Karpas-422 (cell line): ENCODE data around the gene RPP38. TPM values are rescaled to one million over a fixed set of nuclear protein-coding genes. Genes with fewer than 3 reads are reported as not detected.

ENCODE experiments used
- DNase-seq: peaks from one replicate; pipeline ENCODE4 v3.0.0-alpha.2; 2015
- H2AFZ ChIP-seq: fragments of 200-600 bp; sonication (generic); 2 replicates; pipeline ENCODE4 v1.6.1; 2014; ENCODE audit warnings: antibody characterized with exemption, low read length, mixed read lengths
- H3K27ac ChIP-seq: fragments of 200-600 bp; sonication (generic); 2 replicates; pipeline ENCODE4 v1.5.1; 2014; ENCODE audit warnings: mild to moderate bottlenecking, low read length, moderate library complexity
- H3K27me3 ChIP-seq: fragments of 200-600 bp; sonication (generic); 2 replicates; pipeline ENCODE4 v1.6.1; 2014; ENCODE audit warnings: low read length, mixed read lengths
- H3K36me3 ChIP-seq: fragments of 200-600 bp; sonication (generic); 2 replicates; pipeline ENCODE4 v1.6.1; 2014; ENCODE audit warnings: low read length, mixed read lengths; ENCODE audit not compliant: insufficient read depth
- H3K4me1 ChIP-seq: fragments of 200-600 bp; sonication (generic); 2 replicates; pipeline ENCODE4 v1.6.1; 2014; ENCODE audit warnings: mild to moderate bottlenecking, low read length, mixed read lengths
- H3K4me2 ChIP-seq: fragments of 200-600 bp; sonication (generic); 2 replicates; pipeline ENCODE4 v1.6.1; 2014; ENCODE audit warnings: low read length, low read depth, mild to moderate bottlenecking; ENCODE audit not compliant: poor library complexity, severe bottlenecking
- H3K4me3 ChIP-seq: fragments of 200-600 bp; sonication (generic); 2 replicates; pipeline ENCODE4 v1.5.1; 2014; ENCODE audit warnings: mild to moderate bottlenecking, antibody characterized with exemption, low read length, mixed read lengths
- H3K79me2 ChIP-seq: fragments of 200-600 bp; sonication (generic); 2 replicates; pipeline ENCODE4 v1.6.1; 2014; ENCODE audit warnings: mild to moderate bottlenecking, low read length, mixed read lengths
- H3K9ac ChIP-seq: fragments of 200-600 bp; sonication (generic); 2 replicates; pipeline ENCODE4 v1.6.0; 2014; ENCODE audit warnings: low read length
- H3K9me2 ChIP-seq: fragments of 200-600 bp; sonication (generic), shearing (Covaris generic); replicated peaks from 2 replicates; pipeline ENCODE4 v1.6.0; 2014; ENCODE audit warnings: mild to moderate bottlenecking, low read length, moderate library complexity; ENCODE audit not compliant: insufficient read depth
- H3K9me3 ChIP-seq: fragments of 300-700, 200-600 bp; sonication (generic); 2 replicates; pipeline ENCODE4 v1.6.1; 2014; ENCODE audit warnings: low read length, mixed read lengths
- H4K20me1 ChIP-seq: fragments of 200-600 bp; sonication (generic); 2 replicates; pipeline ENCODE4 v1.6.1; 2014; ENCODE audit warnings: mild to moderate bottlenecking, antibody characterized with exemption, low read length, low read depth; ENCODE audit not compliant: insufficient read depth
- total RNA-seq: library from RNA; depleted of rRNA; stranded (reverse); fragments of >200 nt; shearing (Covaris generic); gene quantifications from 2 replicates; pipeline ENCODE4 v1.2.3, GENCODE V29; 2014; ENCODE audit warnings: low replicate concordance

RPP38 gene
- total RNA-seq, 1 experiment from 2014 or later, result 18.0 TPM

DNA sequence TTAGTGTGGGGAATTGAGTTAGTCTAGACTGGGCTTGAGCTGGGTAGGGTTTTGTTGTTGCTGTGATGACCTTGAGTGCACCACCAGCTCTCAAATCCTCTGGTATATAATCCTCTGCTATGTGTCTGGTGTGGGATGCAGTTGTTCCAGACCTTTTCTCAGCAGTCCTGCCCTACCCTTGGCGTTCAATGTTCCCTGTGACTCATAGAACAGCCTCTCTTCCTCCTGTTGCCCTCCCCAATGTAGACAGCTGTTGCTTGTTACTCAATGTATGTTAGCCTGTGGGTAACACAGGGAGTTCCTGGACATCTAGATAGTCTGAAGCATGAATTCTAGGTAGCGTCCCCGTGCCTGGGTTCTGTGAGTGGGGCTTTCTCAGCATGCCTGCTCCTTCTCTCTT, 28.4 kb upstream of the RPP38 start:
- no peak overlapping the region for H3K4me3 ChIP-seq
- H3K79me2 ChIP-seq, result no peaks in the 10 kb centered on the region
- H3K9ac ChIP-seq, result no peak overlapping the region
- no peak overlapping the region for H3K27ac ChIP-seq
- H3K4me2 ChIP-seq, result no peak overlapping the region
- no peak overlapping the region for H2AFZ ChIP-seq
- no peaks in the 10 kb centered on the region for H3K36me3 ChIP-seq
- no peaks in the 10 kb centered on the region; the same call in 1 of the 2 replicates for H3K27me3 ChIP-seq
- no peaks in the 10 kb centered on the region for H3K9me2 ChIP-seq
- H3K4me1 ChIP-seq, result no peaks in the 10 kb centered on the region
- H4K20me1 ChIP-seq, result no peaks in the 10 kb centered on the region
- H3K9me3 ChIP-seq, result no peaks in the 10 kb centered on the region
- DNase-seq, result no peak

DNA sequence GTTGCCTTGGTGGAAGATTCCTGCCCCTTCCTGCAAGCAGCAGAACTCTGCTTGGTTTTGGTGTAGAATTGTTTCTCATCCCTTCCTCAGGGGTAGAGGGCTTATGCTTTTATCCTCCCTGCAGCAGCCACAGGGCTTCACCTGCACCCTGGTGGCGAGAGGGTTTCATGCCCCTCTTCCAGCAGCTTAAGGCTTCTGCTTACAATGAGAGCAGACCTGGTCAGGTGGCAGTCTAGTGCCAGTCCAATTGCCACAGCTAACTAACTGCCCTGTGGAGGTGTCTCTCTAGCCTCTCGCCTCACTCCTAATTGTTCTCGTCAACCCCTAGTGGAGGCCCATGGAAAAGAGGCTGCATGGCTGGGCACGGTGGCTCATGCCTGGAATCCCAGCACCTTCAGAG, 27.9 kb upstream of the RPP38 start:
- Histone ChIP-seq H3K4me3 (no peak overlapping the region), H3K36me3 (no peaks in the 10 kb centered on the region), H3K27me3 (no peaks in the 10 kb centered on the region; the same call in 1 of the 2 replicates), H3K79me2 (no peaks in the 10 kb centered on the region), H3K4me2 (no peak overlapping the region), H3K27ac (no peak overlapping the region), H3K9me2 (no peaks in the 10 kb centered on the region), H3K4me1 (no peaks in the 10 kb centered on the region), H3K9me3 (no peaks in the 10 kb centered on the region), H4K20me1 (no peaks in the 10 kb centered on the region), H2AFZ (no peak overlapping the region), H3K9ac (no peak overlapping the region)
- DNase-seq, result peak; percentile 45

DNA sequence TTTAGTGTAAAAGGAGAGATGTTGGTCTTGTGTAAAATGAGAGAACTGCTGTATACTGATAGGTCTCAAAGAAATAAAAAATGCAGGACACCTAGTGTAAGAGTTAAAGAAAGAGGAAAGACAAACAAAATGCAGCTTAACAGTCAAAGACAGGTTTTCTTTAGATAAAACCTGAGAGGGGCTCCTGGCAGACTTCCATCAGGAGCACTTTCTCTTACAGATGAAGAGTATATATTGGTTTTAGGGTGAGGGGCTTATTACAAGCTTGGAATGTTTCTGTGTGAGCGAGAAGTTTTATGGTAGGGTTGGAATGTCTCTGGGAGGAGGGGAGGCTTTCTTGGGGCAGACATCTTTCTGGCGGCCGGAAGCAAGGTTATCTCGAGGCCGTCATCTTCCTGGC, 24.8 kb upstream of the RPP38 start:
- Histone ChIP-seq H3K9ac (no peak overlapping the region), H3K9me2 (no peaks in the 10 kb centered on the region), H2AFZ (no peak overlapping the region), H3K4me3 (no peak overlapping the region), H3K9me3 (no peaks in the 10 kb centered on the region), H3K4me2 (no peak overlapping the region), H3K27ac (no peak overlapping the region), H3K27me3 (no peaks in the 10 kb centered on the region; the same call in 1 of the 2 replicates), H3K36me3 (no peaks in the 10 kb centered on the region), H3K79me2 (no peaks in the 10 kb centered on the region), H4K20me1 (no peaks in the 10 kb centered on the region), H3K4me1 (no peaks in the 10 kb centered on the region)
- no peak for DNase-seq

DNA sequence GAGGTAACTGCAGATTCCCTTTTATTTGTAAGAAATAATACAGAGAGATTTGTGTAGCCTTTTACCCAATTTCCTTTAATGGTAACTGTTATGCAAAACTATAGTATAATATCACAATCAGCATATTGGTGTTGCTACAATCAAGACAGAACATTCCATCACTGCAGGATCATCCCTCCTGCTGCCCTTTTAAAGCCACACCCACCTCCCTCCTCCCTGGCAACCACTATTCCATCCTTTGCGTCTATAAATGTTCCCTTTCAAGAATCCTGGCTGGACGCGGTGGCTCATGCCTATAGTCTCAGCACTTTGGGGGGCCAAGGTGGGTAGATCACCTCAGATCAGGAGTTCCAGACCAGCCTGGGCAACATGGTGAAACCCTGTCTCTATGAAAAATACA, 21.7 kb upstream of the RPP38 start:
- no peak overlapping the region for H3K9ac ChIP-seq
- no peak overlapping the region for H3K27ac ChIP-seq
- H3K27me3 ChIP-seq, result no peaks in the 10 kb centered on the region
- H3K4me2 ChIP-seq, result no peak overlapping the region
- no peaks in the 10 kb centered on the region for H3K9me2 ChIP-seq
- H2AFZ ChIP-seq, result no peak overlapping the region
- no peaks in the 10 kb centered on the region for H4K20me1 ChIP-seq
- no peak overlapping the region for H3K4me3 ChIP-seq
- no peaks in the 10 kb centered on the region for H3K4me1 ChIP-seq
- H3K36me3 ChIP-seq, result no peaks in the 10 kb centered on the region
- H3K9me3 ChIP-seq, result no peaks in the 10 kb centered on the region
- no peak for DNase-seq
- H3K79me2 ChIP-seq, result no peaks in the 10 kb centered on the region

DNA sequence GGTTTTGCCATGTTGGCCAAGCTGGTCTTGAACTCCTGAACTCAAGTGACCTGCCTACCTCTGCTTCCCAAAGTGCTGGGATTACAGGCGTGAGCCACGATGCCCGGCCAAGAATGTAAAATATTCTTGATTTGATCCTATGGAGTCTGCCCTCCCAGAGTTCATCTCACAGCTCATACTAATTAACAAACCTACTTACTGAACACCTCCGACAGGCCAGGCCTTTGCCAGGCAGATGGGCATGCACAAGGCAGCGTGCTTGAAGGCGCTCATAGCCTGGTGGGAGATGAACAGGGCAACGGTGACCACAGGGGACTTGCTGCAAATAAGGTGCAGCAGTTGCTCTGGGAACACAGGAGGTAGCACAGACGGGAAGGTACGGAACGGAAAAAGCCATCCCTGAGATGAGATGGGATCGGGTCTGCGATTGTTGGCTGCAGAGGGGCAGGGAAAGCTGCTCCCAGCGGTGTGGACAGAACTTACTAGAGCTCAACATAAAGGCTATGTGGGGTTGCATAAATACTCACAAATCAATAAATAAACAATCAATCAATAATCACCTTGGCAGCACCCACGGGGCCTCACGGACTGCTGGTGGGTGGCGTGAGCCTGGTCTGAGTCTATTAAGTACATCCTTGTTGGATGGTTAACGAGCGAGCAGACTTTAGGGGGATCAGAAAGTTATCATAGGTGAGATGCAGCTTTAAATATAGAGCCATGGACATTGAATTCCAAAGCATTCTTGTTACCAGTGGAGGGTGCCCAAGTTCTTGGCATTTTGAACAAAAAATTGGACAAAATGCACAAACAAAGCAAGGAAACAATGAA, 13.3 kb upstream of the RPP38 start:
- no peak for DNase-seq
- H3K79me2 ChIP-seq, result no peaks in the 10 kb centered on the region
- H3K27ac ChIP-seq, result no peak overlapping the region
- no peaks in the 10 kb centered on the region for H4K20me1 ChIP-seq
- no peak overlapping the region for H2AFZ ChIP-seq
- no peak overlapping the region for H3K4me2 ChIP-seq
- H3K9me2 ChIP-seq, result no peaks in the 10 kb centered on the region
- H3K9ac ChIP-seq, result no peak overlapping the region
- no peaks in the 10 kb centered on the region for H3K36me3 ChIP-seq
- no peak overlapping the region for H3K4me3 ChIP-seq
- peaks cover 7% of the 10 kb centered on the region for H3K4me1 ChIP-seq
- no peaks in the 10 kb centered on the region for H3K9me3 ChIP-seq
- no peaks in the 10 kb centered on the region for H3K27me3 ChIP-seq

DNA sequence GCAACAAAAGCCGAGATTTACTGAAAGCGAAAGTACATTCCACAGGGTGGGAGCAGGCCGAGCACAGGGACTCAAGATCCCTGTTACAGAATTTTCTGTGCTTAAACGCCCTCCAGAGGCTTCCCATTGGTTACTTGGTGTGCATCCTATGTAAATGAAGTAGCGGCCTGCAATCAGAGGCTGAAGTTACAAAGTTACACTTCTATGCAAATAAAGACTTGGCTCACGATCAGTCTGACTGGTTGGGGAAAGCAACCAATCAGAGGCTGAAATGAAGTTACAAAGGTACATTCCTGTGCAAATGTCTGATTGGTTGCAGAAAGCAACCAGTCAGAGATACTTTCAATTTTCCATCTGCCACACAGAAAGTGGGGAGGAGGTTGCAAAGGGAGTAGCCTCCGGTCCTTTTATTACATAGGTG, 12.6 kb upstream of the RPP38 start:
- no peak overlapping the region for H3K9ac ChIP-seq
- no peaks in the 10 kb centered on the region for H4K20me1 ChIP-seq
- peaks cover 7% of the 10 kb centered on the region for H3K4me1 ChIP-seq
- H2AFZ ChIP-seq, result no peak overlapping the region
- H3K4me2 ChIP-seq, result no peak overlapping the region
- H3K4me3 ChIP-seq, result no peak overlapping the region
- no peaks in the 10 kb centered on the region for H3K9me3 ChIP-seq
- peak; percentile 57 for DNase-seq
- H3K79me2 ChIP-seq, result no peaks in the 10 kb centered on the region
- H3K27ac ChIP-seq, result no peak overlapping the region
- no peaks in the 10 kb centered on the region for H3K36me3 ChIP-seq
- no peaks in the 10 kb centered on the region for H3K9me2 ChIP-seq
- no peaks in the 10 kb centered on the region for H3K27me3 ChIP-seq

DNA sequence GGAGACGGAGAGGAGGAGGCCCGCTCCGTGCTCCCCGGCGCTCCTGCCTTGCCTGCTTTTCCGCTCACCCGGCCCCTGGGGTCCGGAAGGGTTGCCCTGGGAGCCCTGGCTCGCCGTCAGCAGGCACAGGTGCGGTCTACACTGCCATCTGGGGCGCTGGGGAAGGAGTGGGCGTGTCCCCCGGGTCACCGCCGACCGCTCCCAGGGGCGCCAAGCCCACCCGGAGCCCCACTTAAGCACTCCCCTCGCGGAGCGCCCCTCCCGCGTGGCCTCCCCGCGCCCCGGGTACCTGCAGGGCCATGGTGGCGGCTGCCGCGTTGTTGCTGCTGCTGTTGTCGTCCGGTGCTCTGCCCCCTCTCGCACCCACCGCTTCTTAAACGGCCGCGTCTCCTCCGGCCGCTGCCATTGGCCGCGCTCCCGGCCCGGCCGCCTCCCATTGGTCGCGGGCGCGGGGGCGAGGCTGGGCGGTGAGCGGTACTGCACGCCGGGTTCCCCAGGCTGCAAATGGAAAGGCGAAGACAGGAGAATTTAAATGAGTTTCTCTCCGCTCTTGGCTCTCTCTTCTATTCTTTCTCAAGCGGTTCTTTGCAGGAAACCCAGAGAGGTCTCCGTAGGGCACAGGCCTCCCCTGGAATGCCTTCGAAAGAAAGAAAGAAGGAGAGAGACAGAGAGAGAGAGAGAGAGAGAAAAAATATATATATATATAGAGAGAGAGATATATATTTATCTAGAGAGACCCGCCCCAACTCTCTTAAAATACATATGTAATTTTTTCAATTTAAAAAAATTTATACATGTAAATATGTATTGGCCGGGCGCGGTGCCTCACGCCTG, 8.5 kb upstream of the RPP38 start, which contains the start of gene ACBD7:
Gene ACBD7, minus strand, starts transcription at position 349 of the 834 bp plus-strand sequence. Its CDS starts 48 bp downstream, at position 301.
- Histone ChIP-seq H3K4me2 (peak within 1 kb of the TSS; percentile 87), H3K79me2 (no peaks in the 10 kb centered on the region), H3K4me1 (peaks cover 7% of the 10 kb centered on the region), H3K9me2 (no peaks in the 10 kb centered on the region), H3K36me3 (no peaks in the 10 kb centered on the region), H3K27me3 (no peaks in the 10 kb centered on the region), H3K4me3 (peak within 1 kb of the TSS; percentile 70), H4K20me1 (no peaks in the 10 kb centered on the region), H2AFZ (peak within 1 kb of the TSS; percentile 74), H3K9me3 (no peaks in the 10 kb centered on the region), H3K9ac (peak within 1 kb of the TSS; percentile 49), H3K27ac (no peak within 1 kb of the TSS)
- peak; percentile 94 for DNase-seq

DNA sequence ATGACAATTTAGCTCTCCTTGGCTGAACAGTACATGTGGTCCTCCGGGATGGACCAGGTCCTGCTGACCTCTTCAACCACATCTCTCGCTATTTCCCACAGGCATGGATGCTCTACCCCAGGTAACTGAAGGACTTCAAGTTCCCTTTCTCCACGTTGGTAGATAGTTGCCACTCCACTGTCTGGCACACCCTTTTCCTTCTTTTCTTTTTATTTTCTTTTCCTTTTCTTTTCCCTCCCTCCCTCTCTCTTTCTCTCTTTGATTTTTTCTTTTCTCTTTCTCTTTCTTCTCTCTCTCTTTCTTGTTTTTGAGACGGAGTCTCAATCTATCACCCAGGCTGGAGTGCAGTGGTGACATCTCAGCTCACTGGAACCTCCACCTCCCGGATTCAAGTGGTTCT, 5.7 kb upstream of the RPP38 start:
- Histone ChIP-seq H4K20me1 (no peaks in the 10 kb centered on the region), H2AFZ (no peak overlapping the region), H3K9me2 (no peaks in the 10 kb centered on the region), H3K9ac (no peak overlapping the region), H3K4me2 (no peak overlapping the region), H3K27me3 (no peaks in the 10 kb centered on the region; the same call in 1 of the 2 replicates), H3K27ac (no peak overlapping the region), H3K9me3 (no peaks in the 10 kb centered on the region), H3K36me3 (no peaks in the 10 kb centered on the region), H3K4me1 (peaks cover 9% of the 10 kb centered on the region), H3K4me3 (no peak overlapping the region), H3K79me2 (no peaks in the 10 kb centered on the region)
- DNase-seq, result no peak
